OCI-M2 (cell line): ENCODE data around the gene DYNC2H1.
"Not testable (repeated sequence)": the region's sequence is repeated elsewhere in the genome, so short reads cannot be mapped to it uniquely, and the experiment has no call there.

ENCODE experiments used
- DNase-seq: peaks from one replicate; lab custom pipeline; 2025; ENCODE audit not compliant: unreplicated experiment; lab: John Stamatoyannopoulos, UW

Gene DYNC2H1

GRCh38 chr11:103141986-103142385 lies 32.8 kb downstream of the DYNC2H1 start:
- not testable (repeated sequence) for DNase-seq

GRCh38 chr11:103147627-103148026 lies 38.4 kb downstream of the DYNC2H1 start:
- DNase-seq: no peak

GRCh38 chr11:103157542-103157941 lies 48.3 kb downstream of the DYNC2H1 start:
- DNase-seq: no peak

- no peak for DNase-seq
Observed at GRCh38 chr11:103164093-103164796, 55.0 kb downstream of the DYNC2H1 start.

GRCh38 chr11:103167166-103167565 lies 57.9 kb downstream of the DYNC2H1 start:
- no peak for DNase-seq

GRCh38 chr11:103170865-103171264 lies 61.6 kb downstream of the DYNC2H1 start:
- DNase-seq: no peak

- no peak for DNase-seq
Observed at GRCh38 chr11:103175461-103176129, 66.4 kb downstream of the DYNC2H1 start.

- no peak for DNase-seq
Observed at GRCh38 chr11:103183981-103184611, 74.9 kb downstream of the DYNC2H1 start.

GRCh38 chr11:103202048-103202651 lies 92.9 kb downstream of the DYNC2H1 start:
- no peak for DNase-seq

GRCh38 chr11:103210543-103210942 lies 101.3 kb downstream of the DYNC2H1 start:
- DNase-seq: no peak

GRCh38 chr11:103215812-103216211 lies 106.6 kb downstream of the DYNC2H1 start:
- no peak for DNase-seq

GRCh38 chr11:103220133-103220532 lies 110.9 kb downstream of the DYNC2H1 start:
- DNase-seq: no peak

GRCh38 chr11:103222806-103223205 lies 113.6 kb downstream of the DYNC2H1 start:
- DNase-seq: no peak

GRCh38 chr11:103228807-103229206 lies 119.6 kb downstream of the DYNC2H1 start:
- DNase-seq: no peak

GRCh38 chr11:103234974-103235373 lies 125.7 kb downstream of the DYNC2H1 start:
- no peak for DNase-seq

GRCh38 chr11:103241574-103241973 lies 132.3 kb downstream of the DYNC2H1 start:
- DNase-seq: no peak

- no peak for DNase-seq
Observed at GRCh38 chr11:103254123-103254522, 144.9 kb downstream of the DYNC2H1 start.

- no peak for DNase-seq
Observed at GRCh38 chr11:103257360-103257759, 148.1 kb downstream of the DYNC2H1 start.

GRCh38 chr11:103266167-103266831 lies 157.1 kb downstream of the DYNC2H1 start:
- DNase-seq: no peak

GRCh38 chr11:103272876-103273275 lies 163.7 kb downstream of the DYNC2H1 start:
- DNase-seq: no peak

GRCh38 chr11:103274025-103274424 lies 164.8 kb downstream of the DYNC2H1 start:
- no peak for DNase-seq
